Large intestine (tissue), 3 donors: ENCODE results near the gene ZFHX2. TPM values are rescaled to one million over a fixed set of nuclear protein-coding genes. Genes with fewer than 3 reads are reported as not detected.

Source experiments
- DNase-seq, 2 donors: peaks; one replicate each; pipeline versions ENCODE4 v3.0.0 to v3.0.0-alpha.2; 2013
- H3K27ac ChIP-seq: one replicate; pipeline ENCODE4 v1.5.1; 2013; ENCODE audit warnings: low read length
- H3K27me3 ChIP-seq: 2 replicates; pipeline ENCODE4 v1.6.1; 2013; ENCODE audit warnings: low read length; ENCODE audit not compliant: control insufficient read depth, insufficient read depth
- H3K36me3 ChIP-seq: 2 replicates; pipeline ENCODE4 v1.6.1; 2013; ENCODE audit warnings: low read length; ENCODE audit not compliant: control insufficient read depth, insufficient read depth
- H3K4me1 ChIP-seq: one replicate; pipeline ENCODE4 v1.6.1; 2013; ENCODE audit warnings: low read length; ENCODE audit not compliant: control insufficient read depth, insufficient read depth
- H3K4me3 ChIP-seq: one replicate; pipeline ENCODE4 v1.5.1; 2013; ENCODE audit warnings: low read length
- H3K9me3 ChIP-seq: one replicate; pipeline ENCODE4 v1.6.1; 2013; ENCODE audit warnings: mild to moderate bottlenecking, low read depth, low read length, moderate library complexity; ENCODE audit not compliant: control insufficient read depth
- WGBS: methylation state at CpG from one replicate; pipeline ENCODE4 v1.1.5; 2013; ENCODE audit warnings: low lambda C conversion rate; ENCODE audit not compliant: insufficient coverage; 5-methylcytosine and 5-hydroxymethylcytosine counted together
- polyA plus RNA-seq: library from polyadenylated mRNA; unstranded; fragments of 120-200 nt; gene quantifications from one replicate; pipeline ENCODE4 v1.2.1, GENCODE V29; 2013

Gene ZFHX2
- polyA plus RNA-seq, 1 donor = 4.1 TPM

DNA sequence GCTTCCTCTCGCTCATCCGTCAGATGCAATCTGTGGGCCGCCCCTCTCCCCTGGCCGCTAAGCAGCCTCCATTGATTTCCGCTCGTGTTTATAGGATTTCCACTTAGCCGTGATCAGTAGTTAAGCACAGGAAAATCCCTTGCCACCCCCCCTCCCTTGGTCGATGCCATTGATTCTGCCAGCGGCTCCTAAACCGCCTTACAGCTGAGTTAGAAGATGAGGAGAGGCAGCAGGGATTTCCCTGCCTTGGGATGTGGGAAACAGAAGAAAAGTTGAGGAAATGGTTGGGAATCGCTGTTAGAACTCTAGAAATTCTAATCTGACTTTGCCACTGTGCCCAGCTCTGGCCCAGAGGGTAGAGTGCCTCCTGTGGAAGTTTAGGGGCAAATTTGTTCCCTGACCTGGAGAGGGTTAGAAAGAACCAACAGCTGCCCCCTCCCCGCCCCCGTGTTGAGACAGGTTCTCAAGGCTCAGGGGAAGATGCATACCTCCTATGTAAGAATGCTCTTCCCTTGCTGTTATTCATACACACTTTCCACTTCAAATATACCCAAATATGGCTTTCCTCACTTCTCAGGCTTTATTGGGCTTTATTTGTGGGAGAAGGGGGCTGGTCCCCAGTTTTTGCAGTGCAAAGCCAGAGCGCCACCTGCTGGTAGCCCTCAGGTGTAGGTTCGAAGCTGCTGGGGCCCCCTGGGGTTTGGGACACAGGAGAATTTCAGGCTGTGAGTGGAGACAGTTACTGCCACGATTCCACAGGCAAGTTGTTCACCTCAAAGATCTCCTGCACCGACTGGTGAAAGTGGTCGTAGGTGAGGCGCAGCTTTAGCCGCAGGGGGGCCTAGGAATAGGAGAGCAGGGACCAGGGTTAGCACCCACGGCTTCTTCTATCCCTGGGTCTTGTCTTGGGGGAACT, 7.7 kb upstream of the ZFHX2 start:
- Histone ChIP-seq H3K4me3 (no peak overlapping the region), H3K4me1 (peaks cover 31% of the 10 kb centered on the region), H3K27ac (peak overlapping the region; percentile 94), H3K36me3 (peaks cover 52% of the 10 kb centered on the region), H3K27me3 (no peaks in the 10 kb centered on the region), H3K9me3 (no peaks in the 10 kb centered on the region)
- peak in 1 of 2 donors; percentile 43 for DNase-seq
- WGBS = 60% methylated on average over 1 of the region's 21 CpGs

DNA sequence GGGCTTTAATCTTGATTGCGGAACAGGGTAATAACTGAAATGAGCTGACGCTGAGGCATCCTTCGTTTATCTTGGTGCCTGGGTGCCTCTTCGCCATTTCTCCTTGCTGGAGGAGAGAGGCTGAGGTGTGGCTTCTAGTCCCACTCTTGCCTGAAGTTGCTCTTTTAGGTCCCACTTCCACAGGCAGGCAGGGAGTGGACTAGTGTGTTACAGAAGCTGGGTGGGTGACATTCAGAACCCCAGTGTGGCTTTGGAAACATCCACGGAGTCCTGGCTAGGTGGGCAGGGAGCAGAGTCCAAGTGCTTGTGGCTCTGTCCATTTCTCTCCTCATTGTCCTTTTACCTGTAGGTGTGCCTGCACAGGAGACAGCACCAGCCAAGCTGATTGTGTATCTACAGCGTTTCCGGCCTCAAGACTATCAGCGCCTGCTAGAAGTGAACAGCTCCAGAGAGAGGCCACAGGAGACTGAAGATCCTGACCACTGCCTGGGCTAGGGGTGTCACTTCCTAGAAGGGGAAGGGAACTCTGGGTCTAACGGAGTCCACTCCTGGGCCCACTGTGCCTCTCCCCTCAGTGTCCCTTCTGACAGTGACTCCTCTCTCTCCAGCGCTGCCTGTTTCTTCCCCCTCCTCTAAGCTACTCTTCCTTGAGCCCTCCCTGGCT, 6.9 kb upstream of the ZFHX2 start:
- Histone ChIP-seq H3K27ac (peak overlapping the region; percentile 94), H3K4me1 (peaks cover 31% of the 10 kb centered on the region), H3K9me3 (no peaks in the 10 kb centered on the region), H3K36me3 (peaks cover 44% of the 10 kb centered on the region), H3K27me3 (no peaks in the 10 kb centered on the region), H3K4me3 (no peak overlapping the region)
- peak; percentile 72 to 89 for DNase-seq
- WGBS = no CpG with 5 or more reads among the region's 10 CpGs

DNA sequence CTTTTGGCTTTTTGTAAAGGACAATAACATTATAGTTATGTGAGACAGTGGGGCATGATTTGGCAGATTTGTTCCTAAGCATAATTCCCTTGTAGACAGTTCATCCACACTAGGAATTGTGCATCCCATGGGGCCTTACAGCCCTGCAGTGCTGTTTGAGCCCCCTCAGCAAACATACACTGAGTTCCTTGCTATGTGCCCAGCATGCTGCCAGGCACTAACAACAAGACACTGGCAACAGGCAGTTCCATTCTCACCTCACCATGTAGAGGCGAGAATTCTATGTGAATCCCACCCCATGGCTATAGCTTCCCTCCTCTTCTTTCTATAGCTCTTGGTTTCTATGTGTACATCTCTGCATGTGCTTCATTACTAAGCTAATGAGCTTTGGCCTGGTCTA, 6.4 kb upstream of the ZFHX2 start:
- no peak for DNase-seq
- peaks cover 31% of the 10 kb centered on the region for H3K4me1 ChIP-seq
- no peaks in the 10 kb centered on the region for H3K27me3 ChIP-seq
- H3K9me3 ChIP-seq = no peaks in the 10 kb centered on the region
- H3K4me3 ChIP-seq = peak overlapping the region; percentile 5
- no CpG with 5 or more reads among the region's 1 CpG for WGBS
- H3K36me3 ChIP-seq = peaks cover 39% of the 10 kb centered on the region
- peak overlapping the region; percentile 94 for H3K27ac ChIP-seq

DNA sequence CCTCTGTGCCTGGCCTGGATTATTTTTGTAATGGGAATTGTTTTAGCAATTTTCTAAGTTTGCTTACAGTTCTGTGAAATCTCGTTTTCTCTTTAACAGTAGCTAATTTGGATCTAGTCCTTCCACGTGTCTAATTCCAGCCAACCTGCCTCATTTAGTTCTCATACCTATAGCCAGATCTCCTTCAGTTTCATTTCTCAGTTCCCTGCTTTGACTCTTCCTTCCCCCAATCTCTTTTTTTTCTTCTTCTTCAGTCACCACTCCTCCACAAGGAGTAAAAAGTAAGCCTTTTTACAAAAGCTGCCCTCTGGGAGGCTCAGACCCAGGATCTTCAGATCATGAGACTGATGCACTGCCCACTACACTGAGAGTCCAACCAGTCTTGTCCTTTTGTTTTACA, 6.0 kb upstream of the ZFHX2 start:
- peaks cover 31% of the 10 kb centered on the region for H3K4me1 ChIP-seq
- H3K27me3 ChIP-seq = no peaks in the 10 kb centered on the region
- H3K27ac ChIP-seq = peak overlapping the region; percentile 94
- H3K9me3 ChIP-seq = no peaks in the 10 kb centered on the region
- WGBS = 33% methylated on average over 1 of the region's 2 CpGs
- H3K4me3 ChIP-seq = peak overlapping the region; percentile 87
- H3K36me3 ChIP-seq = peaks cover 36% of the 10 kb centered on the region
- no peak for DNase-seq

DNA sequence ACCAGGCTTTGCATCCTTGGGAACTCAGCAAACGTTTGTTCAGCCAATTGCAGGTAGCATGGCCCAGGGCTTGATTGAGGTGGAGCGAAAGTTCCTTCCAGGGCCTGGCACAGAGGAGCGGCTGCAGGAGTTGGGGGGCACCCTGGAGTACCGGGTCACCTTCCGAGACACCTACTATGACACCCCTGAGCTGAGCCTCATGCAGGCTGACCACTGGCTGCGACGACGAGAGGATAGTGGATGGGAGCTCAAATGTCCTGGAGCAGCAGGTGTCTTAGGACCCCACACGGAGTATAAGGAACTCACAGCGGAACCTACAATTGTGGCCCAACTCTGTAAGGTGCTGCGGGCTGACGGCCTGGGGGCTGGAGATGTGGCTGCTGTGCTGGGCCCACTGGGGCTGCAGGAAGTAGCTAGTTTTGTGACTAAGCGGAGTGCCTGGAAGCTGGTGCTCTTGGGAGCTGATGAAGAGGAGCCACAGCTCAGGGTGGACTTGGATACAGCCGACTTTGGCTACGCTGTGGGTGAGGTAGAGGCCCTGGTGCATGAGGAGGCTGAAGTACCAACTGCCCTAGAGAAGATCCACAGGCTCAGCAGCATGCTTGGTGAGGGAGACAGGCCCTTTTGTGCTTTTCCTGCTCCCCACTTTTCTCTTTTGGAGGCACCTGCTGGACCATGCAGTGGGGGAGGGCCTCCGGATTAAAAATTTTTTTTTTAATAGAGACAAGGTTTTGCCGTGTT, 5.3 kb upstream of the ZFHX2 start:
- Histone ChIP-seq H3K27me3 (no peaks in the 10 kb centered on the region), H3K36me3 (peaks cover 30% of the 10 kb centered on the region), H3K9me3 (no peaks in the 10 kb centered on the region), H3K4me1 (peaks cover 31% of the 10 kb centered on the region), H3K4me3 (peak overlapping the region; percentile 87), H3K27ac (peak overlapping the region; percentile 94)
- peak in 1 of 2 donors; percentile 45 for DNase-seq
- WGBS = no CpG with 5 or more reads among the region's 17 CpGs

DNA sequence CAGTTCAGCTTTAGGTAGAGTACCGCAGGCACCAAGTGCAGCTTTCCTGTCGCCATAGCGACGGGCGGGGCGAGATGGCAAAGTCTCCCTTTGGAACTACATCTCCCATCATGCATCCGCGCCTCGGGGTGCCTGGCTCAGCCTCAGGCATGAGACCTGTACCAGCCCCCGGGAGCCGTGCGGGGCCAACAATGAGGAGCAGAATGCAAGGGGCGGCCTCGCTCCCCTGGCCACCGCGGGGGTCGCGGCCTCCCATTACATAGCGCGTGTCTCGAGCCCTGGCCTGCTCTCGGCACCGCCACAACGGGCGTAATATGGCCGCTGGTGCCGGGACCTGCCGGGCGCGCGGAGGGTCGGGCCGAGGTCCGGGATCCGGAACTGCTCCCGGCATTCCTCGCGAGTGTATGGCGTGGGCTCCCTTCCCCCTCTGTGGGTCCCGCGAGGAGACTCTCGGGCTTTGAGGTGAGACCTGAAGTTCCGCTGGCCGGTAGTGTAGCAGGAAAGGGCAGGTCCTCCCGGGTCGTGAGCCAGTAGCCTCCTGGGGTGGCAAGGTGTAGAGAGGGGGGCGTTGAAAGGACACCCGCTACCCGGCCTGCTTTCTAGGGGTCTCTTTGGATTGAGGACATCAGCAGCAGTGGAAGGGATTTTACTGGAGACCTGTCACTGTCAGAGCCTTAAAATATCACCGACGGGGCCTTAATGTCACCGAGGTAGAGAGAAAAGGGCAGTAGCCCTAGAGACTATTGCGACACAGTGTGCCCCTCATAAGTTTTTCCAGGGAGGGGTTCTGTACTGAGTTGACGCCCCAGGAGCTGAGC, 4.5 kb upstream of the ZFHX2 start, which contains the start of gene THTPA:
THTPA (plus strand) TSS at position 390 of the 818 bp plus-strand sequence. CDS start 487 bp downstream, outside the sequence.
- H3K36me3 ChIP-seq = peaks cover 22% of the 10 kb centered on the region
- no CpG with 5 or more reads among the region's 54 CpGs for WGBS
- H3K4me3 ChIP-seq = peak within 1 kb of the TSS; percentile 87
- peaks cover 2% of the 10 kb centered on the region for H3K9me3 ChIP-seq
- peak; percentile 90 to 96 for DNase-seq
- no peaks in the 10 kb centered on the region for H3K27me3 ChIP-seq
- peak within 1 kb of the TSS; percentile 94 for H3K27ac ChIP-seq
- H3K4me1 ChIP-seq = peaks cover 31% of the 10 kb centered on the region

DNA sequence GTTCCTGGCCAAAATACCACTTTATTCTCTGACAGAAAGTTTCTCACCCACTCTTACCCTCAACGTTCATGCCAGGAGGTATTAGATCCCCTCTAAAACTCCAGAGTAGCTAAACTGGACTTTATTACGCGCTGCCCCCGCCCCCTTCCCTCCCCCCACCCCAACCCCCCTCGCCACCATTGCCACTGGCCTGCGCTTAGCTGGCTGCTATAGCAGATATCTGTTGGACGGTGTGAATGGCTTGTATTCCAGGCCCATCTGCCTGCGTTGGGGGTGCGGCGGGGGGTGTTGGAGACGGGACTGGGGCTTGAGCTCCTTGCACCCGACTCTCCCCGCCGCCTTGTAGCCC, 3.9 kb upstream of the ZFHX2 start:
- DNase-seq = no peak
- H3K4me3 ChIP-seq = peak overlapping the region; percentile 87
- peaks cover 5% of the 10 kb centered on the region for H3K9me3 ChIP-seq
- H3K36me3 ChIP-seq = peaks cover 19% of the 10 kb centered on the region
- peak overlapping the region; percentile 94 for H3K27ac ChIP-seq
- peaks cover 4% of the 10 kb centered on the region for H3K27me3 ChIP-seq
- no CpG with 5 or more reads among the region's 14 CpGs for WGBS
- H3K4me1 ChIP-seq = peaks cover 33% of the 10 kb centered on the region

DNA sequence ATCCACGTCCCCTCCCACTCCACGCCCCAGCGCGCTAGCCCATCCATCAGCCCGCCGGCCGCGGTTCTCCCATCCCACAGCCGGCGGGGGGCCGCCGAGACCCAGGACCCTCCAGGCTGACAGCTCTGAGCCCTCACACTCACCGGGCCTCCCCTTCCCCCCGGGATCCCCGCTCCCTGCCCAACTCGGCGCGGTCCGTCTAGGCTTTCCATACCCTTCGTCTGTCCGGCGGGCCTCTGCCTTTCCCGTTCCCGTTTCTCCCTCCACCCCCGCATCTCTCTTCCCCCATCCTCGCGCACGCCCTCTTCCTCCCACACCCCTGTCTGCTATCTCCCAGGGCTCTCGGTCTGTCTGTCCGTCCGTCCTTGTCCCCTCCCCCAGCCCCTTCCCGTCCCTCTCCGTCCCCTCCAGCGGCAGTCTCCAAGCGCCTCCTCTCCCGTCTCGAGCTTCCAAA, 726 bp downstream of the ZFHX2 start:
- H3K27me3 ChIP-seq = peaks cover 15% of the 10 kb centered on the region
- no CpG with 5 or more reads among the region's 37 CpGs for WGBS
- peaks cover 9% of the 10 kb centered on the region for H3K4me1 ChIP-seq
- H3K4me3 ChIP-seq = peak overlapping the region; percentile 72
- H3K9me3 ChIP-seq = peaks cover 5% of the 10 kb centered on the region
- H3K27ac ChIP-seq = peak overlapping the region; percentile 46
- DNase-seq = no peak
- H3K36me3 ChIP-seq = no peaks in the 10 kb centered on the region

DNA sequence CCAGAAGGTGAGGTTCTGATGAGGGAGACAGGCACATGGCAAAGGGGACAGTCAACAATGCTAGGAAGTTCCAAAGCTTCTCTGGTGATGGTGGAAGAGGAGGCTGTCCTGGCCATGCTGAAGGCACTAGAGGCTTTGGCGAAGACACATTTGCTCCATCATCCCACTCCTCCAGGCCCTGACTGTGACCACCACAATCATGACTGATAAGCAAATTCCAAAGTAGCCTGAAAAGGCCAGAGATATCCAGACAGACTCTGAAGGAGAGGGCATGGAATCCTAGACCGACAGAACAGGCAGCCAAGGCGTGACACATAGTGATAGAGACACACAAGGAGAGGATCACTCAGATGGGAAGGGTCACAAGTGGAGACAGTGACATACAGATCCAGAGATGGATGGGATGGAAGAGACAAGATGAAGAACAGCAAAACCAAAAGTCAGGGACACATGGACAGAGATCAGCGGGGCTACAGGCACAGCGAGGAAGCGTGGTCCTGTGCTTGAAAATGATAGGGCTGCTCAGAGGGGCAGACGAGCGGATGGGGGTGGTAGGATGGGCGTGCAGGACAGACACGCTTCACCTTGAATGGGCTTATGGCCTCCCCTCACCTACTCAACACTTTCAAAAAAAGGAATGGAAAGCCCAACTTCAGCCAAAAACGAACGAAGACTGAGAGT, 1.3 kb downstream of the ZFHX2 start:
- no peak for DNase-seq
- peaks cover 15% of the 10 kb centered on the region for H3K27me3 ChIP-seq
- no peaks in the 10 kb centered on the region for H3K36me3 ChIP-seq
- H3K4me3 ChIP-seq = peak overlapping the region; percentile 72
- H3K4me1 ChIP-seq = peaks cover 8% of the 10 kb centered on the region
- no CpG with 5 or more reads among the region's 12 CpGs for WGBS
- no peak overlapping the region for H3K27ac ChIP-seq
- peaks cover 5% of the 10 kb centered on the region for H3K9me3 ChIP-seq
